HepG2 (cell line): ENCODE results near the gene CYP27A1. TPM values are rescaled to one million over a fixed set of nuclear protein-coding genes. Genes with fewer than 3 reads are reported as not detected.
A peak's percentile ranks its signal among the peaks of the same experiment; 100 is the strongest.

Source experiments
- ATAC-seq: fragments of 200-7000 bp; cut with Tn5 transposase; 3 replicates; pipeline ENCODE4 v1.9.1; 2020; ENCODE audit warnings: mild to moderate bottlenecking, moderate library complexity
- BruUV-seq: library from RNA; stranded (reverse); fragments of 400-500 nt; replicated peaks from 2 replicates; lab custom pipeline; 2021; lab: Mats Ljungman, UMichigan
- CTCF ChIA-PET: fragments of 300-600 bp; formaldehyde crosslinking; extraction: SDS; loops from one replicate; lab custom pipeline; 2021; ENCODE audit warnings: low total read pairs, inconsistent platforms, low intra/inter-chr PET ratio; lab: Yijun Ruan, JAX
- POLR2A ChIA-PET: fragments of 350-600 bp; sonication (Branson Sonifier 250); formaldehyde crosslinking; loops from one replicate; lab custom pipeline; 2020; ENCODE audit warnings: antibody characterized with exemption, inconsistent platforms; lab: Yijun Ruan, JAX
- DNase-seq: peaks from one replicate; pipeline ENCODE4 v3.0.0-alpha.2; 2015; ENCODE audit warnings: low spot score
- FAIRE-seq: peaks from 3 replicates; lab custom pipeline; 2011; peaks lifted over from hg19 to GRCh38; lab: Jason Lieb, UNC
- H2AFZ ChIP-seq: one replicate; pipeline ENCODE4 v1.6.1; 2011; ENCODE audit warnings: low read length, inconsistent platforms
- H3K27ac ChIP-seq: fragments of 300-600 bp; 3 replicates; pipeline ENCODE4 v1.8.0; 2011; ENCODE audit warnings: mixed run types, mild to moderate bottlenecking, mixed read lengths, low read length, inconsistent platforms; ENCODE audit not compliant: insufficient read depth; ENCODE audit errors: extremely low read length
- H3K27me3 ChIP-seq, 2 experiments: fragments of 200-600 bp in 1 of 2; 2 replicates in 1 of 2; 3 replicates in 1 of 2; pipeline versions ENCODE4 v1.6.0 to v1.8.0; 2011; ENCODE audit warnings: low read length in 2 of 2, mild to moderate bottlenecking in 2 of 2, moderate library complexity in 2 of 2, inconsistent platforms in 1 of 2; ENCODE audit not compliant: insufficient read depth in 2 of 2, control insufficient read depth in 1 of 2
- H3K36me3 ChIP-seq, 2 experiments: fragments of 200-600 bp in 1 of 2; replicated peaks in 1 of 2; 2 replicates in 1 of 2; 3 replicates in 1 of 2; pipeline versions ENCODE4 v1.5.1 to v1.8.0; 2011; ENCODE audit warnings: low read length in 2 of 2, inconsistent platforms in 1 of 2; ENCODE audit not compliant: insufficient read depth in 2 of 2, control insufficient read depth in 1 of 2
- H3K4me1 ChIP-seq: 2 replicates; pipeline ENCODE4 v1.5.1; 2012; ENCODE audit warnings: low read length, inconsistent platforms; ENCODE audit not compliant: insufficient read depth
- H3K4me2 ChIP-seq: 2 replicates; pipeline ENCODE4 v1.6.0; 2011; ENCODE audit warnings: low read depth, low read length, inconsistent platforms
- H3K4me3 ChIP-seq, 3 experiments: fragments of 200-600 bp in 1 of 3; sonication (generic), shearing (Covaris generic) in 1 of 3; replicated peaks in 1 of 3; 2 replicates each; pipeline ENCODE4 v1.5.1; 2011 to 2016; ENCODE audit warnings: low read length in 3 of 3, inconsistent platforms in 2 of 3, low read depth in 2 of 3, mild to moderate bottlenecking in 2 of 3, control low read depth in 1 of 3, mixed read lengths in 1 of 3; ENCODE audit not compliant: insufficient read depth in 1 of 3
- H3K79me2 ChIP-seq: one replicate; pipeline ENCODE4 v1.6.1; 2011; ENCODE audit warnings: low read length, inconsistent platforms; ENCODE audit not compliant: insufficient read depth
- H3K9ac ChIP-seq: 2 replicates; pipeline ENCODE4 v1.6.0; 2011; ENCODE audit warnings: mild to moderate bottlenecking, low read depth, low read length, inconsistent platforms; ENCODE audit not compliant: insufficient read depth
- H3K9me3 ChIP-seq: 2 replicates; pipeline ENCODE4 v1.5.1; 2012; ENCODE audit warnings: mild to moderate bottlenecking, low read length
- H4K20me1 ChIP-seq: 2 replicates; pipeline ENCODE4 v1.6.0; 2011; ENCODE audit warnings: inconsistent platforms, mild to moderate bottlenecking, low read length, moderate library complexity; ENCODE audit not compliant: insufficient read depth
- NFYC ChIP-seq: IDR thresholded peaks from 2 replicates; pipeline ENCODE4 v1.6.1; 2016; ENCODE audit warnings: missing genetic modification reagents, missing compliant biosample characterization
- RBM22 ChIP-seq: fragments of 200-400 bp; formaldehyde crosslinking; optimal IDR thresholded peaks from 2 replicates; pipeline ENCODE3; 2017; ENCODE audit warnings: mild to moderate bottlenecking, low read length, moderate library complexity
- SCMH1 ChIP-seq: sonication (generic); formaldehyde crosslinking; IDR thresholded peaks from 2 replicates; pipeline ENCODE4 v1.9.0; 2021; ENCODE audit warnings: missing genetic modification reagents, mild to moderate bottlenecking, borderline replicate concordance
- SOX13 ChIP-seq, 3 experiments: fragments of 450-650 bp in 1 of 3; sonication (generic) in 1 of 3; formaldehyde crosslinking in 1 of 3; IDR thresholded peaks in 2 of 3; conservative IDR thresholded peaks in 1 of 3; 2 replicates each; pipeline versions ENCODE4 v1.5.0 to v1.6.1; 2016 to 2020; ENCODE audit warnings: antibody characterized with exemption in 1 of 3, mild to moderate bottlenecking in 1 of 3, missing compliant biosample characterization in 1 of 3, missing genetic modification reagents in 1 of 3, moderate library complexity in 1 of 3
- SRF ChIP-seq: IDR thresholded peaks from 2 replicates; pipeline ENCODE4 v1.6.1; 2011; ENCODE audit warnings: mild to moderate bottlenecking, low read depth, low read length, moderate library complexity
- ZNF235 ChIP-seq: sonication (generic); formaldehyde crosslinking; IDR thresholded peaks from 2 replicates; pipeline ENCODE4 v1.8.1; 2023; ENCODE audit warnings: mild to moderate bottlenecking, missing genetic modification reagents, borderline replicate concordance
- ZNF790 ChIP-seq: sonication (generic); formaldehyde crosslinking; IDR thresholded peaks from 2 replicates; pipeline ENCODE4 v1.8.0; 2022; ENCODE audit warnings: missing genetic modification reagents, mild to moderate bottlenecking, borderline replicate concordance
- WGBS: methylation state at CpG from one replicate; pipeline ENCODE4 v1.1.6; 2017; ENCODE audit warnings: low lambda C conversion rate; 5-methylcytosine and 5-hydroxymethylcytosine counted together
- in situ Hi-C: cut with HindIII; loops from 2 replicates; pipeline ENCODE4 v1.10.0; 2017; ENCODE audit warnings: low pct_unique_long_range_greater_than_20kb; ENCODE audit not compliant: extremely low pct_ligation_motif_present
- intact Hi-C: fragments of 100-400 bp; cut with micrococcal nuclease; formaldehyde crosslinking; loops from one replicate; pipeline ENCODE4 v1.10.0; 2022; ENCODE audit not compliant: unreplicated experiment
- polyA plus RNA-seq, 8 experiments: library from polyadenylated mRNA; depleted of rRNA in 3 of 8; stranded (reverse) in 7 of 8; unstranded in 1 of 8; fragments of >200 nt; fragmentation: Illumina TruSeq in 4 of 8; extraction: Trizol in 4 of 8; gene quantifications; 2 replicates each; pipeline versions ENCODE4 v1.2.1 to v1.2.3, GENCODE V29; 2011 to 2016; ENCODE audit warnings: low read depth in 4 of 8, missing spikeins in 1 of 8, mixed read lengths in 1 of 8; ENCODE audit not compliant: insufficient read depth in 1 of 8
- total RNA-seq, 5 experiments: library from RNA; depleted of rRNA; stranded (reverse); fragments of >200 nt; fragmentation: Illumina TruSeq; extraction: Trizol; gene quantifications; 2 replicates each; pipeline ENCODE4 v1.2.3, GENCODE V29; 2016; ENCODE audit warnings: low read depth in 1 of 5
- TF ChIP-seq, protein P1 (sequence below): sonication (generic); formaldehyde crosslinking; IDR thresholded peaks from 2 replicates; pipeline ENCODE4 v1.4.0; 2020; ENCODE audit warnings: missing genetic modification reagents, borderline replicate concordance
- TF ChIP-seq, protein P2 (sequence below): sonication (generic); formaldehyde crosslinking; IDR thresholded peaks from 2 replicates; pipeline ENCODE4 v1.8.1; 2023; ENCODE audit warnings: mild to moderate bottlenecking, missing genetic modification reagents

CYP27A1 gene
- total and polyA plus RNA-seq, 2 of the 13 experiments (the other 11 are each of a cell fraction or from before 2014, with no cell fraction given), result 157 to 266 TPM

DNA sequence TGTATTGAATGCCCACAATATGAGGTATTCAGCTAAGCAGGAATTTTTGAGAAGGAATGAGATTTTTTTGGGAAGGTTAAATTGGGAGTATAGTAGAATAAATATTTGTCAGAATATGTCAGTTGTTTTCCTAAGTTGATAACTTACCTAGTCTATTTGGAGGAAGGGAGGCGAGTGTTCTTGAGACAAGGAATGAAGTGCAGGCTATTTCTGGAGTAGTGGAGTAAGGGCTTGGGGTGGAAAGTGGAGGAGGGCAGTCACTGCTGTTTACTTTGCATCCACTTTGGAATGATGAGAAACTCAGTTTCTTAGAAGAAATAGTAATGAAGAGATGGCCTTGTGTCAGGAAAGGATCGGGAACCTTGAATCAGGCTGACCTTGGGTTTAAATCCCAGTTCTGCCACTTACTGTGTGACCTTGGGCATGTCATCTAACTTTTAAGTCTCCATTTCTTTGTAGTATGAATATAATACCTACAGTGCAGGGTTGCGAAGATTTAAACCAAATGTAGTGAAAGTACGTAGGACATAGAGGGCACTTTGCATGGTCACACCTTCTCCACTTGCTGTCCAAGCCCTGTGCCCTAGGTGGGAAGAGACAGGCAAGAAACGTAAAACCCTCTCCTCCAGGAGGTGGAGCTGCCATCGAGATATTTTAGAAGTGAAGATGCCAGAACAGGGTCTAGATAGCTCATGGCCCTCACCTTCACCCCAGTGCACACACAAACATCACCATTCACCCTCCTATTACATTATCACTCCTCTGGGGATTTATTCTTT, 25.2 kb upstream of the CYP27A1 start (continued):
- TF ChIP-seq, protein P1, sequence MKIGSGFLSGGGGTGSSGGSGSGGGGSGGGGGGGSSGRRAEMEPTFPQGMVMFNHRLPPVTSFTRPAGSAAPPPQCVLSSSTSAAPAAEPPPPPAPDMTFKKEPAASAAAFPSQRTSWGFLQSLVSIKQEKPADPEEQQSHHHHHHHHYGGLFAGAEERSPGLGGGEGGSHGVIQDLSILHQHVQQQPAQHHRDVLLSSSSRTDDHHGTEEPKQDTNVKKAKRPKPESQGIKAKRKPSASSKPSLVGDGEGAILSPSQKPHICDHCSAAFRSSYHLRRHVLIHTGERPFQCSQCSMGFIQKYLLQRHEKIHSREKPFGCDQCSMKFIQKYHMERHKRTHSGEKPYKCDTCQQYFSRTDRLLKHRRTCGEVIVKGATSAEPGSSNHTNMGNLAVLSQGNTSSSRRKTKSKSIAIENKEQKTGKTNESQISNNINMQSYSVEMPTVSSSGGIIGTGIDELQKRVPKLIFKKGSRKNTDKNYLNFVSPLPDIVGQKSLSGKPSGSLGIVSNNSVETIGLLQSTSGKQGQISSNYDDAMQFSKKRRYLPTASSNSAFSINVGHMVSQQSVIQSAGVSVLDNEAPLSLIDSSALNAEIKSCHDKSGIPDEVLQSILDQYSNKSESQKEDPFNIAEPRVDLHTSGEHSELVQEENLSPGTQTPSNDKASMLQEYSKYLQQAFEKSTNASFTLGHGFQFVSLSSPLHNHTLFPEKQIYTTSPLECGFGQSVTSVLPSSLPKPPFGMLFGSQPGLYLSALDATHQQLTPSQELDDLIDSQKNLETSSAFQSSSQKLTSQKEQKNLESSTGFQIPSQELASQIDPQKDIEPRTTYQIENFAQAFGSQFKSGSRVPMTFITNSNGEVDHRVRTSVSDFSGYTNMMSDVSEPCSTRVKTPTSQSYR (CRISPR knock-in tag), result no peak
- TF ChIP-seq, all 625 proteins: peak for 24

DNA sequence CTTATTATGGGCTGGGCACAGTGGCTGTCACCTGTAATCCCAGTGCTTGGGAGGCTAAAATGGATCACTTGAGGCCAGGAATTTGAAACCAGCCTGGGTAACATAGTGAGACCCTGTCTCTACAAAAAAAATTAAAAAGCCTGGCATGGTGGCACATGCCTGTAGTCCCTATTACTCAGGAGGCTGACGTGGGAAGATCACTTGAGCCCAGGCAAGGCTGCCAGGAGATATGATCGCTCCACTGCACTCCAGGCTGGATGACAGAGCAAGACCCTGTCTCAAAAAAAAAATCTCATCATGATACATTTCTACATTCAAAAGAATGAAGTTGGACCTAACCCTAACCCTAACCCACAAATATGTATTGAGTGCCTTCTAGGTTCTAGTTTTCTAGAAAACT, 20.2 kb upstream of the CYP27A1 start:
- Histone ChIP-seq H3K9ac (no peak overlapping the region), H3K27me3 (no peaks in the 10 kb centered on the region), H3K27ac (no peak overlapping the region), H3K4me2 (no peak overlapping the region), H3K9me3 (no peaks in the 10 kb centered on the region), H3K79me2 (no peaks in the 10 kb centered on the region), H4K20me1 (no peaks in the 10 kb centered on the region), H3K4me3 (no peak overlapping the region), H3K36me3 (no peaks in the 10 kb centered on the region; a peak in 2 of 5 replicates), H3K4me1 (peaks cover 79% of the 10 kb centered on the region), H2AFZ (no peak overlapping the region)
- 98% methylated on average over 2 of the region's 2 CpGs for WGBS
- FAIRE-seq (no peak), DNase-seq (no peak), ATAC-seq (no peak)
- intact Hi-C loops (no loop called here), in situ Hi-C loops (no loop called here)
- no TSS peak for BruUV-seq
- ChIA-PET CTCF (no interaction called here), POLR2A (interaction anchor here (1.7 to 3.2 kb wide), 2 partner anchors 12 to 20 kb away, joined by 6 to 11 read pairs; partner anchors contain the start of gene CYP27A1)
- TF ChIP-seq ZNF235 (no peak), SRF (no peak), RBM22 (peak; percentile 29), ZNF790 (CRISPR knock-in tag) (no peak), SOX13 (IDR thresholded peaks at IDR 0.05) (no peak), SOX13 (CRISPR knock-in tag; conservative IDR thresholded peaks at IDR 0.05 in 1 of 2, IDR thresholded peaks at IDR 0.05 in 1 of 2) (no peak), NFYC (CRISPR knock-in tag) (no peak), SCMH1 (CRISPR knock-in tag) (no peak)
- TF ChIP-seq, protein P2, sequence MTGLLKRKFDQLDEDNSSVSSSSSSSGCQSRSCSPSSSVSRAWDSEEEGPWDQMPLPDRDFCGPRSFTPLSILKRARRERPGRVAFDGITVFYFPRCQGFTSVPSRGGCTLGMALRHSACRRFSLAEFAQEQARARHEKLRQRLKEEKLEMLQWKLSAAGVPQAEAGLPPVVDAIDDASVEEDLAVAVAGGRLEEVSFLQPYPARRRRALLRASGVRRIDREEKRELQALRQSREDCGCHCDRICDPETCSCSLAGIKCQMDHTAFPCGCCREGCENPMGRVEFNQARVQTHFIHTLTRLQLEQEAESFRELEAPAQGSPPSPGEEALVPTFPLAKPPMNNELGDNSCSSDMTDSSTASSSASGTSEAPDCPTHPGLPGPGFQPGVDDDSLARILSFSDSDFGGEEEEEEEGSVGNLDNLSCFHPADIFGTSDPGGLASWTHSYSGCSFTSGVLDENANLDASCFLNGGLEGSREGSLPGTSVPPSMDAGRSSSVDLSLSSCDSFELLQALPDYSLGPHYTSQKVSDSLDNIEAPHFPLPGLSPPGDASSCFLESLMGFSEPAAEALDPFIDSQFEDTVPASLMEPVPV (CRISPR knock-in tag), result no peak
